Endometrial microvascular endothelial cells (primary cell): ENCODE measurements around the gene VPS35L. TPM values are rescaled to one million over a fixed set of nuclear protein-coding genes. Genes with fewer than 3 reads are reported as not detected.

Source experiments
- in situ Hi-C: cut with HindIII; loops from 2 replicates; pipeline ENCODE4 v1.10.0; 2017; ENCODE audit warnings: low sequenced_read_pairs, low pct_unique_long_range_greater_than_20kb; ENCODE audit errors: inconsistent ontology term
- total RNA-seq: library from RNA; depleted of rRNA; stranded (reverse); fragments of >200 nt; gene quantifications from one replicate; pipeline ENCODE4 v1.2.3, GENCODE V29; 2015; ENCODE audit errors: inconsistent ontology term

Gene VPS35L
- total RNA-seq, 1 donor from 2014 or later: 48.0 TPM

GRCh38 chr16:19716183-19716582, 160.7 kb downstream of the VPS35L start:
- in situ Hi-C loops: loop anchor here (25.0 kb wide), 1 partner anchor 171 kb away; the partner anchor contains the start of gene GPRC5B

- in situ Hi-C loops: loop anchor here (25.0 kb wide), 1 partner anchor 171 kb away; the partner anchor contains the start of gene GPRC5B
Measured at GRCh38 chr16:19716728-19717127, 161.2 kb downstream of the VPS35L start.

- in situ Hi-C loops: loop anchor here (25.0 kb wide), 1 partner anchor 170 kb away; the partner anchor contains the start of gene GPRC5B
Measured at GRCh38 chr16:19717314-19717713, 161.8 kb downstream of the VPS35L start.

- in situ Hi-C loops: loop anchor here (25.0 kb wide), 1 partner anchor 169 kb away; the partner anchor contains the start of gene GPRC5B
Measured at GRCh38 chr16:19717741-19718623, 162.5 kb downstream of the VPS35L start, which contains the start of the genes IQCK and KNOP1. TSS of gene IQCK (plus strand) at chr16:19718271. CDS start at chr16:19718307, 36 bp downstream. TSS of gene KNOP1 (minus strand) at chr16:19718227. CDS start at chr16:19715035, 3,192 bp downstream.

GRCh38 chr16:19718624-19718965, 163.1 kb downstream of the VPS35L start:
- in situ Hi-C loops: loop anchor here (25.0 kb wide), 1 partner anchor 169 kb away; the partner anchor contains the start of gene GPRC5B

GRCh38 chr16:19722269-19722952, 166.9 kb downstream of the VPS35L start:
- in situ Hi-C loops: loop anchor here (25.0 kb wide), 1 partner anchor 165 kb away; the partner anchor contains the start of gene GPRC5B

- in situ Hi-C loops: loop anchor here (25.0 kb wide), 1 partner anchor 164 kb away; the partner anchor contains the start of gene GPRC5B
Measured at GRCh38 chr16:19722981-19723380, 167.5 kb downstream of the VPS35L start.

- in situ Hi-C loops: no loop called here
Measured at GRCh38 chr16:19728636-19728965, 173.1 kb downstream of the VPS35L start.

GRCh38 chr16:19733551-19733950, 178.0 kb downstream of the VPS35L start:
- in situ Hi-C loops: no loop called here

GRCh38 chr16:19735074-19735867, 179.8 kb downstream of the VPS35L start:
- in situ Hi-C loops: no loop called here

- in situ Hi-C loops: no loop called here
Measured at GRCh38 chr16:19737306-19738038, 182.0 kb downstream of the VPS35L start.

GRCh38 chr16:19741354-19741753, 185.9 kb downstream of the VPS35L start:
- in situ Hi-C loops: no loop called here

- in situ Hi-C loops: no loop called here
Measured at GRCh38 chr16:19743816-19744159, 188.3 kb downstream of the VPS35L start.

- in situ Hi-C loops: no loop called here
Measured at GRCh38 chr16:19744670-19745069, 189.2 kb downstream of the VPS35L start.

- in situ Hi-C loops: no loop called here
Measured at GRCh38 chr16:19745286-19746010, 189.9 kb downstream of the VPS35L start.

- in situ Hi-C loops: no loop called here
Measured at GRCh38 chr16:19746561-19746960, 191.1 kb downstream of the VPS35L start.

- in situ Hi-C loops: no loop called here
Measured at GRCh38 chr16:19748389-19749168, 193.1 kb downstream of the VPS35L start.
